Mucosa of stomach (tissue), 1 donor: Measurements from ENCODE around the gene TTPAL.

ENCODE experiments used
- H3K27me3 ChIP-seq: one replicate; pipeline ENCODE4 v1.7.0; 2013; ENCODE audit warnings: mild to moderate bottlenecking, low read length; ENCODE audit not compliant: control insufficient read depth, insufficient read depth
- H3K36me3 ChIP-seq: one replicate; pipeline ENCODE4 v1.7.0; 2013; ENCODE audit warnings: low read length; ENCODE audit not compliant: control insufficient read depth, insufficient read depth
- H3K4me1 ChIP-seq: one replicate; pipeline ENCODE4 v1.7.0; 2013; ENCODE audit warnings: mild to moderate bottlenecking, low read length; ENCODE audit not compliant: control insufficient read depth, insufficient read depth
- H3K4me3 ChIP-seq: one replicate; pipeline ENCODE4 v1.7.0; 2013; ENCODE audit warnings: low read length
- H3K9ac ChIP-seq: one replicate; pipeline ENCODE4 v1.7.0; 2013; ENCODE audit warnings: mild to moderate bottlenecking, low read length, moderate library complexity
- H3K9me3 ChIP-seq: one replicate; pipeline ENCODE4 v1.7.0; 2013; ENCODE audit warnings: mild to moderate bottlenecking, low read length, moderate library complexity; ENCODE audit not compliant: control insufficient read depth
- donor health status: Pancreatic carcinoma.

The TTPAL gene

DNA sequence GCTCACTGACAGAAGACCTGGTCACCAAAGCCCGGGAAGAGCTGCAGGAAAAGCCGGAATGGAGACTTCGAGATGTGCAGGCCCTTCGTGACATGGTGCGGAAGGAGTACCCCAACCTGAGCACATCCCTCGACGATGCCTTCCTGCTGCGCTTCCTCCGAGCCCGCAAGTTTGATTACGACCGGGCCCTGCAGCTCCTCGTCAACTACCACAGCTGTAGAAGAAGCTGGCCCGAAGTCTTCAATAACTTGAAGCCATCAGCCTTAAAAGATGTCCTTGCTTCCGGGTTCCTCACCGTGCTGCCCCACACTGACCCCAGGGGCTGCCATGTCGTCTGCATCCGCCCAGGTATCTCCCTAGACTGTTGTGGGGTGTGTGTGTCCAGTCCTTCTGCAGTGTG, 4.4 kb downstream of the TTPAL start:
- Histone ChIP-seq H3K4me1 (peaks cover 12% of the 10 kb centered on the region), H3K4me3 (no peak overlapping the region), H3K9me3 (no peaks in the 10 kb centered on the region), H3K27me3 (no peaks in the 10 kb centered on the region), H3K9ac (no peak overlapping the region), H3K36me3 (peaks cover 4% of the 10 kb centered on the region)

DNA sequence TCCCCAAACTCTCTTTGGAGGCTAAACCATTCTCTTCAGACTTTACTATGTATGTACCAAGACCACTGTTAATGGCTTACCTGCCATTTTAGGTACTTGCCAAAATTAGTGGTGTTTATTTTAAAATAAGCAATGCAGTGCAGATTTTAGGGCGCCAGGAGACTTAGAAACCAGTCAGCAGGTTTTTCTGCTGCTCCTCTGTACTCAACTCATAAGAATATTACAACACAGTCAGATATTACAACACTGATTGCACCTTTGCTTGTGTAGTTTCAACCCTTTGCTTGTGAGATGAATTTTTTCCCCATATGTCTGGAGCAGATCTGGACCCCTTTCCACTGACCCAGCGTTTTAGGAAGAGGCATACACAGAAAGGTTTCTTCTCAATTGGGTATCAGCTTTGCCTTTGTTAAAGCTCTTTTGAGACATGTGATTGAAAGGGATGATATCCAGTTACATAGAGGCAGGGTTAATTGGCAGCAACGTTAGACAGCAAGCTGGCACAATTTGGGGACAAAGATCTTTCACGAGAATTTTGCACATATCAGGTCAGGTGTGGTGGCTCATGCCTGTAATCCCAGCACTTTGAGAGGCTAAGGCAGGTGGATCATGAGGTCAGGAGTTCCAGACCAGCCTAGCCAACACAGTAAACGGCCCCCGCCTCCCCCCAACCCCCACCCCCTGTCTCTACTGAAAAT, 6.2 kb downstream of the TTPAL start:
- Histone ChIP-seq H3K9ac (no peak overlapping the region), H3K4me1 (no peaks in the 10 kb centered on the region), H3K9me3 (no peaks in the 10 kb centered on the region), H3K4me3 (no peak overlapping the region), H3K27me3 (no peaks in the 10 kb centered on the region), H3K36me3 (peaks cover 4% of the 10 kb centered on the region)

DNA sequence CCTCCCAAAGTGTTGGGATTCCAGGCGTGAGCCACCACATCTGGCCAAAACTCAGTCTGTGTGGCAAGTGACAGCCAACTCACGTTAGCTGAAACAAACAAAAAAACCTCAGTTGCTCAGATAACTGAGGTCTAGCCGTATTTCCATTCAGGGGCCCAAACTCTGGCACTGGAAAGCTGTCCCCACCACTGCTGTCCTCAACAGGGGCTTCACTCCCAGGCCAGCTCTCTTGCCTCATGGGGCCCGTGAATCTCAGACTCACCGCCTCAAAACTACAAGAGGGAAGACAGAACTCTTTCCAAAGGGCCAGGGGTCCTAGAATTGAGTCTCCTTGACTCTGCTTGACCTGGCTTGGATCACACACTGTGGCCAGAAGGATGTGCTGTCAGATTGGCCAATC, 7.4 kb downstream of the TTPAL start:
- Histone ChIP-seq H3K4me3 (no peak overlapping the region), H3K36me3 (peaks cover 4% of the 10 kb centered on the region), H3K9me3 (no peaks in the 10 kb centered on the region), H3K9ac (no peak overlapping the region), H3K4me1 (no peaks in the 10 kb centered on the region), H3K27me3 (no peaks in the 10 kb centered on the region)

DNA sequence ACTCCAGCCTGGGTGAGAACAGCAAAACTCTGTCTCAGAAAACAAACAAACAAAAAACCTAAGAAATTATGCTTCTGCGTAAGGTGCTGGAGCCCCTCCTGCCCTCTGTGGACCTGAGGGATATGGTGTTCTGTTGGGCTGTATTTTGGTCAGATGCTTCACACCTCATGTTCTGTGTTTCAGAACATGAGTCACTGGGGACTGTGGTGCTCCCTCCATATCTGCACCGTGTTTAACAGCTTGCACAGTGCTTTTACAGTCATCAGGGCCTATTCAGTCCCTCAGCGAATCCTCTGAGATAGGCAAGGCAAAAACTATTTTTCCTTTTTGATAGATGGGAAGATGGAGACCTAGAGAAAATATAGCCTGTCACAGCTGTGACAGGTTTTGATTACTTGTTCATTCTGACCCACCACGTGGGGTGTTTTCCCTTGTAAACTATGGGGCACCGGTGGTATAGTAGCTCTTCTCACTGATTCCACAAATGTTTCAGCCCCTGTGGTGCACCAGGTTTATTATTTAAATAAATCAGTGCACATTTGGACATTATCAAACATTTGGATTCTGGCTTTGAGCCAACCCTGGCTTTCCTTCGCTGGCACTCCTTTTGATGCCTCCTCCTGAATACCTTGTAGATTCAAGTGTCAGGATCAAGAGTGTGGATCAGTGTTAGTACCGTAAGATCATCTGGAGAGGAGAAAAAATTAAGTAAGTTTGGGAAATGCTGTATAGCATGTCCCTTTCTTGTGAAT, 9.6 kb downstream of the TTPAL start:
- no peaks in the 10 kb centered on the region for H3K27me3 ChIP-seq
- peaks cover 4% of the 10 kb centered on the region for H3K36me3 ChIP-seq
- H3K9me3 ChIP-seq = no peaks in the 10 kb centered on the region
- no peaks in the 10 kb centered on the region for H3K4me1 ChIP-seq
- no peak overlapping the region for H3K9ac ChIP-seq
- no peak overlapping the region for H3K4me3 ChIP-seq

DNA sequence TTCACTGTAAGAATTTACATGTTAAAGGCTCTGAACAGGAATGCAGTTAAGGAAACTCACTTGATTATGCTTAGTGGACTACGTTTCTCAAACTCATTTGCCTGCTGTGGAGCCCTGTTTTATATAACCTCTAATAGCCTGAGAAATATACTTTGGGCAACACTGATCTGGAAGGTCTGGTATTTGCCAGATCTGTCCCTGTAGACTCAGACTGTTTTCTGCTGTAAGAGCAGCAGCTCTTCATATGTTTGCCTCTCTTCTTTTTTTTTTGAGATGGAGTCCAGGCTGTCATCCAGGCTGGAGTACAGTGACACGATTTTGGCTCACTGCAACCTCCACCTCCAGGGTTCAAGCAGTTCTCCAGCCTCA, 10.1 kb downstream of the TTPAL start:
- no peaks in the 10 kb centered on the region for H3K4me1 ChIP-seq
- H3K9ac ChIP-seq = no peak overlapping the region
- no peaks in the 10 kb centered on the region for H3K27me3 ChIP-seq
- H3K9me3 ChIP-seq = no peaks in the 10 kb centered on the region
- no peak overlapping the region for H3K4me3 ChIP-seq
- H3K36me3 ChIP-seq = peaks cover 4% of the 10 kb centered on the region

DNA sequence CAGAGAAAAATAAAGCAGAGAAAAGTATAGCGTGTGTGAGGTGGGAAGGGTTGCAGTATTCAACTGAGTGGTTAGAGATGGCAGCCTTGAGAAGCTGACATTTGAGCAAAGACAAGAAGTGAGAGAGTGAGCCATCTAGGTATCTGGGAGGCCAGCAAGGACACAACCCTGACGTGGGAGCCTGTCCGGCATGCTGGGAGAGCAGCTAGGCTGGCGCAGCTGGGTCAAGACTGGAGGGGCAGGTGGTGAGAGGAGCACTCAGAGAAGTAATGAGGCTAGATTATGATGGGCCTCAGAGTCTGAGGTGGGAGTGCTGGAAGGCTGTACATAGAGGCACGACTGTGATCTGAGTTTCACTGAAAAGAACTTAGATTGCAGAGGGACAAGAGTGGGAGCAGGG, 12.9 kb downstream of the TTPAL start:
- H3K9ac ChIP-seq = no peak overlapping the region

DNA sequence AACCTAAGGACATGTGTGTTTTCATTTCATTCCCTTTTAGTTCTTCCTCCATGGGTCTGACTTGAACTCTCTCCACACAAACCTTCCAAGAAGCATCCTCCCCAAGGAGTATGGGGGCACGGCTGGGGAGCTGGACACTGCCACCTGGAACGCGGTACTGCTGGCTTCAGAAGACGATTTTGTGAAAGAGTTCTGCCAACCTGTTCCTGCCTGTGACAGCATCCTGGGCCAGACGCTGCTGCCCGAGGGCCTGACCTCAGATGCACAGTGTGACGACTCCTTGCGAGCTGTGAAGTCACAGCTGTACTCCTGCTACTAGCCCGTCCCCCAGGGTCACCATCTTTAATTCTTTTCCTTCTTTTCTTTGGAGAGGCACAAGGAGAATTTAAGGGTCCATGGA, 13.5 kb downstream of the TTPAL start:
- H3K4me3 ChIP-seq = no peak overlapping the region
- H3K4me1 ChIP-seq = no peaks in the 10 kb centered on the region
- no peaks in the 10 kb centered on the region for H3K27me3 ChIP-seq
- H3K9me3 ChIP-seq = no peaks in the 10 kb centered on the region
- peaks cover 2% of the 10 kb centered on the region for H3K36me3 ChIP-seq
- no peak overlapping the region for H3K9ac ChIP-seq

More for the DNA sequence above, 12.9 kb downstream of the TTPAL start:
- H3K4me3 ChIP-seq = no peak overlapping the region
- no peaks in the 10 kb centered on the region for H3K9me3 ChIP-seq
- no peaks in the 10 kb centered on the region for H3K36me3 ChIP-seq
- no peaks in the 10 kb centered on the region for H3K4me1 ChIP-seq
- no peaks in the 10 kb centered on the region for H3K27me3 ChIP-seq

DNA sequence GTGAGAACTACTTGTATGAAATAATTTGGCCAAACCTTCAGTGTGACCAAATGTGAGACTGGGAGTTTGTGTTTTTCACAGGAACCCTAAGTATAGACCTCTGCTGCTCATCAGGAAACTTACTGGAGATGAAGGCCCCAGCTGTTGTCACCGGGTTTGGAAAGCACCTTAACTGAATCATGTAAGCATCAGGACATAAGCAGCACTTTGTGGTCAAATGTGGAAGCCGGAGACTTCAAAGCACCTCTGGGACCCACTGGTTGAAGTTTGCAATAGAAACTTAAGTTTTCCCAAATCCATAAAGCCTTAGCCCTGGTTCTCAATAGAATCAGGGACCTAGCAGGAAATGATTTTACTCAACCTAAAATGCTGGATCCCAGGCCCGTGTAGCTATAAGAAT, 14.3 kb downstream of the TTPAL start:
- no peaks in the 10 kb centered on the region for H3K27me3 ChIP-seq
- H3K36me3 ChIP-seq = peaks cover 9% of the 10 kb centered on the region
- no peaks in the 10 kb centered on the region for H3K4me1 ChIP-seq
- H3K9me3 ChIP-seq = no peaks in the 10 kb centered on the region
- no peak overlapping the region for H3K4me3 ChIP-seq
- no peak overlapping the region for H3K9ac ChIP-seq

DNA sequence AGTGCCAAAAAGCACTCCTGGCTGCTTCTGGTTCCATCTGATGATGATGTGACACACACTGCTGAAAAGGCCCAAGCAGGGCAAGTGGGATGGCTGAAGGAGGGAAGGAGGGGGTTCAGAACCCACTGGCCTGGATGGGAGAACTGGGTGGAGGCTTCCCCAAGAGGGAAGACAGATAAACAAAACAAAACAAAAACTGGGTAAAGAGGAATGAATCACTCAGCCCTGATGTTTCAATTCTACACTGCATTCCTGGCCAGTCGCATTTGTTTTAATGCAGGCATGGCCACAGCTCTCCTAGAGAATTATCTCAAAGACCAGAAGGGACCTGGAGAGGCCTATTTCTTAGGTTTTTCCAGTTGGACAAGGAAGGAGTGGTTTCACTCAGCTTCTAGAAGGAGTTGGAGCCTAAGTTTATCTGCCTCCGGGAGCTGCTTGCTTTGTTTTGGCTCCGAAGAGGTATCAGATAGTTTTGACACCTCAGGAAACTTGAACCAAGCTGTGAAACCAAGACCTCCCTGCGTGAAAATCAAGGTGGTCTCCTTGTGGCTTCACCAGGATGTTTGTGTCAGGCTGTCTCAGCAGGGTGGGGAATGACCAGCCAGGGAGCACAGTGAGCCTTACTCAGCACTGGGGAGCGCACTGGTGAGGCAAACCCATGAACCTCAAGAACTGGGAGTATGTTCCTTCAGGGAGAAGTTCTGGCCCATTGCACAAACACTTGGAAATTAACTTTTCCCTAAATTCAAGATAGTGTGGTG, 16.1 kb downstream of the TTPAL start:
- Histone ChIP-seq H3K9me3 (no peaks in the 10 kb centered on the region), H3K4me1 (no peaks in the 10 kb centered on the region), H3K27me3 (no peaks in the 10 kb centered on the region), H3K4me3 (no peak overlapping the region), H3K36me3 (peaks cover 13% of the 10 kb centered on the region), H3K9ac (no peak overlapping the region)

DNA sequence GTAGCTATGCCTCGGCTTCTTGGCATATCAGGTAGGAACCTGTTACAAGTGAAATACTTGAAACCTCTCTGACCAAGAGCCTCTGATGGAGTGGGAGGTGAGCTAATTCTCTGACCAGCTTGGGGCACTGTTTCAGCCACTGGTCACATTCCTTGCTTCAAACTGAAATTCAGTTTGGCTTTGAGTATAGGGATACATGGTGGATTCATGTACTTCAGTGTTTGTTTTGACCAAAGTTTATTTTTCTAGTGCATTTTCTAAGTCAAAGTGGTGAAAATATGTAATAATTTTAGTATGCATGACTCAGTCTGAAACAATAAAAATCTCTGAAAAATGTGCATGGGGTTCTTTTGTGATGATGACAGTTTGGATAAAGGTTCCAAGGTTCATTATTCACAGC, 18.6 kb downstream of the TTPAL start:
- Histone ChIP-seq H3K4me1 (no peaks in the 10 kb centered on the region), H3K9ac (no peak overlapping the region), H3K36me3 (peaks cover 13% of the 10 kb centered on the region), H3K4me3 (no peak overlapping the region), H3K9me3 (no peaks in the 10 kb centered on the region), H3K27me3 (no peaks in the 10 kb centered on the region)

DNA sequence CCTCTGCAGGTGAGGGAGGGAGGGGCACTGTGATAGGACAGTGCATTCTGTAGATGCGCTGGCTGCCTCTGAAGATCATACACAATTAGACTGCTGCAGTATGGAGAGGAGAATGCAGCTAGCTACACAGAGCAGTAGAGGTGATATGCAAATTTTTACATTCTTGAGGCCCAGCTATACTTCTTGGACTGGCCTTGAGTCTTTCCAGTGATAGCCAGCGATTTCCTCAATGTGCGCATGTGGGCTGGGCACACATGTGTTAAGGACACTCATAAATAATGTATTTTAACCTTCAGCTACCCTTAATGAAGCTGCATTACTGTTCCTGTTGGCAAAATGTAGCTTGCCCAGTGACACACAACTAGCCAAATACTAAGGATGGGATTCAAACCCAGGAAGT, 19.0 kb downstream of the TTPAL start:
- Histone ChIP-seq H3K9me3 (no peaks in the 10 kb centered on the region), H3K4me1 (no peaks in the 10 kb centered on the region), H3K4me3 (no peak overlapping the region), H3K36me3 (peaks cover 13% of the 10 kb centered on the region), H3K9ac (no peak overlapping the region), H3K27me3 (no peaks in the 10 kb centered on the region)

DNA sequence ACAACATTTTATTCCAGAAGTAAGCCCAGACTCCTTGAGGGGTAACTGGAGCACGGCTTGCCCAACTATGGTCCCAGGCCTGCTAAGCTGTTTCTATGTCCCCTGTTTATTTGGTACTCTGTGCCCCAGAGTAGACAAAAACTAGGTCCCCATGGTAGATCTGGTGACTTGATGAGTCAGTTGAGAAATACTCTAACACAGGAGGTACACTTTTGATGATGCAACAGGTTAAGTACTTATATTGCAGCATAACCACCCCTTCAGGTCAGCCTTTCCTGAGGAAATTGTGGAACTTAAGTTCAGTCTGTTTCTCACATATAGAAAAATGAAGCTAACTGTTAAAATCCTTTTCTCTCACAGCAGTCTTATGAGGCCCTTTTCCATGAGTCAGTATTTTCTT, 19.6 kb downstream of the TTPAL start:
- H3K9ac ChIP-seq = no peak overlapping the region
- peaks cover 13% of the 10 kb centered on the region for H3K36me3 ChIP-seq
- no peaks in the 10 kb centered on the region for H3K9me3 ChIP-seq
- no peaks in the 10 kb centered on the region for H3K27me3 ChIP-seq
- no peak overlapping the region for H3K4me3 ChIP-seq
- no peaks in the 10 kb centered on the region for H3K4me1 ChIP-seq
